ENCODE results near the gene FAM3D. TPM values are rescaled to one million over a fixed set of nuclear protein-coding genes. Genes with fewer than 3 reads are reported as not detected.

The FAM3D gene
- total and polyA plus RNA-seq, 9 of the 15 experiments (the other 6 are each of a cell fraction or from before 2014, with no cell fraction given) = not detected

- FAIRE-seq (no peak), DNase-seq (ENCODE audit: extremely low read depth in 1 of 4, low spot score in 3 of 4) (no peak), ATAC-seq (no peak)
- CTCF ChIA-PET (ENCODE audit: low intra/inter-chr PET ratio) = interaction anchor here (0.6 kb wide), 1 partner anchor 913 kb away, joined by 6 read pairs; no protein-coding TSS in a partner anchor
- BruUV-seq (replicated peaks) = no TSS peak
- Histone ChIP-seq H3K9me1 (ENCODE audit: control insufficient read depth, insufficient read depth, low read length) (no peaks in the 10 kb centered on the region), H2AFZ (ENCODE audit: low read depth, low read length) (no peak overlapping the region), H3K36me3 (ENCODE audit: control insufficient read depth, insufficient read depth, low read length) (no peaks in the 10 kb centered on the region), H3K9me3 (replicated peaks; ENCODE audit: control insufficient read depth, insufficient read depth, low read depth, low read length) (no peaks in the 10 kb centered on the region), H3K4me3 (no peak overlapping the region), H3K9ac (ENCODE audit: insufficient read depth in 1 of 2, low read depth in 2 of 2, low read length in 2 of 2) (no peak overlapping the region), H3K4me1 (replicated peaks in 1 of 2; ENCODE audit: control insufficient read depth in 2 of 2, insufficient read depth in 2 of 2, low read length in 2 of 2) (no peaks in the 10 kb centered on the region), H3K79me2 (ENCODE audit: control insufficient read depth, insufficient read depth, low read length) (no peaks in the 10 kb centered on the region), H4K20me1 (replicated peaks; ENCODE audit: control insufficient read depth, insufficient read depth, low read length) (no peaks in the 10 kb centered on the region), H3K27ac (ENCODE audit: extremely low read depth, low read depth, low read length) (no peak overlapping the region), H3K4me2 (ENCODE audit: insufficient read depth, low read length) (no peak overlapping the region), H3K27me3 (ENCODE audit: control insufficient read depth in 2 of 2, insufficient read depth in 2 of 2, low read length in 2 of 2) (0 out of 5 replicates have a peak, but pooled peaks cover 0 to 3% of the 10 kb centered on the region in 2 experiments)
- intact Hi-C loops (cut with micrococcal nuclease) = no loop called here
- 23% methylated on average over 1 of the region's 2 CpGs for WGBS (ENCODE audit: insufficient coverage, low coverage, missing lambda C conversion rate)
- no peak for TF ChIP-seq NELFE (IDR thresholded peaks at IDR 0.05; ENCODE audit: insufficient read depth, insufficient read length)
- TF ChIP-seq XRCC3 (IDR thresholded peaks at IDR 0.05) = no peak
- no peak for TF ChIP-seq ZNF3 (CRISPR knock-in tag; IDR thresholded peaks at IDR 0.05)
- no peak for TF ChIP-seq MXD1 (CRISPR knock-in tag; IDR thresholded peaks at IDR 0.05; ENCODE audit: borderline replicate concordance, poor library complexity, severe bottlenecking)
- TF ChIP-seq BCLAF1 (IDR thresholded peaks at IDR 0.05; ENCODE audit: borderline replicate concordance in 1 of 2, control insufficient read depth in 1 of 2, low read depth in 2 of 2, low read length in 1 of 2) = no peak
- TF ChIP-seq MITF (IDR thresholded peaks at IDR 0.05) = no peak
- TF ChIP-seq TRIM24 (IDR thresholded peaks at IDR 0.05) = no peak
- TF ChIP-seq ZNF79 (CRISPR knock-in tag; IDR thresholded peaks at IDR 0.05; ENCODE audit: low read depth) = no peak
- TF ChIP-seq TBL1XR1 (IDR thresholded peaks at IDR 0.05; ENCODE audit: low read length in 2 of 2) = no peak
- in situ Hi-C loops (cut with MboI) = no loop called here
- POLR2A ChIA-PET = no interaction called here
Observed at GRCh38 chr3:58690490-58690889, 23.9 kb upstream of the FAM3D start.

Data from K562 (cell line).